ENCODE results near the gene BASP1.

The BASP1 gene

DNA sequence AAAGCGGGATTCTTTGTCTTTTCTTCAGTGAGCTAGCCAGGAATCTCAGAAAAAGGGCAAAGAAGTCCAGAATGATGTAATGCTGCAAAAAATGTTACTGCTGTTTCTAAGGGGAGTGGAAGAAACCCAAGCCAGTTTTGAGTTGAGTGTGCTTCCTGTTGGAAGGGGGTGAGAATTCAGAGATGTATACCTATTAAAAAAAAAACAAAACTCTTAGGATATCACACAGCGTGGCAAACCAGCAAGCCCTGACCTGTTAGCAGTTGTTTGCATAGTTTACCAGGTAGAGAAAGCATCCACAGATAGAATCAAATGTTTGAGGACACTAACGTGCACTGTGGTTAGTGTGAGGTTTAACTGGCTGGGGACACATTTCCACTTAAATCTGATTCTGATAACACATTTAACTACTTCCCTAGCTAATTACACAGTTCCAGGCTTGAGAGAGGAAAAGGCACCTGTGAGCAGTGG is 11.4 kb downstream of the BASP1 start:
- TF ChIP-seq, protein P1, sequence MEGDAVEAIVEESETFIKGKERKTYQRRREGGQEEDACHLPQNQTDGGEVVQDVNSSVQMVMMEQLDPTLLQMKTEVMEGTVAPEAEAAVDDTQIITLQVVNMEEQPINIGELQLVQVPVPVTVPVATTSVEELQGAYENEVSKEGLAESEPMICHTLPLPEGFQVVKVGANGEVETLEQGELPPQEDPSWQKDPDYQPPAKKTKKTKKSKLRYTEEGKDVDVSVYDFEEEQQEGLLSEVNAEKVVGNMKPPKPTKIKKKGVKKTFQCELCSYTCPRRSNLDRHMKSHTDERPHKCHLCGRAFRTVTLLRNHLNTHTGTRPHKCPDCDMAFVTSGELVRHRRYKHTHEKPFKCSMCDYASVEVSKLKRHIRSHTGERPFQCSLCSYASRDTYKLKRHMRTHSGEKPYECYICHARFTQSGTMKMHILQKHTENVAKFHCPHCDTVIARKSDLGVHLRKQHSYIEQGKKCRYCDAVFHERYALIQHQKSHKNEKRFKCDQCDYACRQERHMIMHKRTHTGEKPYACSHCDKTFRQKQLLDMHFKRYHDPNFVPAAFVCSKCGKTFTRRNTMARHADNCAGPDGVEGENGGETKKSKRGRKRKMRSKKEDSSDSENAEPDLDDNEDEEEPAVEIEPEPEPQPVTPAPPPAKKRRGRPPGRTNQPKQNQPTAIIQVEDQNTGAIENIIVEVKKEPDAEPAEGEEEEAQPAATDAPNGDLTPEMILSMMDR (IDR thresholded peaks at IDR 0.05; ENCODE audit: low read depth, low read length) = no peak
- TF ChIP-seq POLR2A (IDR thresholded peaks at IDR 0.05; ENCODE audit: extremely low read depth, insufficient read length) = no peak
- TF ChIP-seq MYC (IDR thresholded peaks at IDR 0.05; ENCODE audit: low read depth, low read length) = no peak
- TF ChIP-seq, protein P2, sequence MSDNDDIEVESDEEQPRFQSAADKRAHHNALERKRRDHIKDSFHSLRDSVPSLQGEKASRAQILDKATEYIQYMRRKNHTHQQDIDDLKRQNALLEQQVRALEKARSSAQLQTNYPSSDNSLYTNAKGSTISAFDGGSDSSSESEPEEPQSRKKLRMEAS (IDR thresholded peaks at IDR 0.05; ENCODE audit: low read depth, low read length) = no peak
- DNase-seq (ENCODE audit: low read depth) = no peak
- no peak overlapping the region for H3K4me3 ChIP-seq (ENCODE audit: low read depth, low read length)

DNA sequence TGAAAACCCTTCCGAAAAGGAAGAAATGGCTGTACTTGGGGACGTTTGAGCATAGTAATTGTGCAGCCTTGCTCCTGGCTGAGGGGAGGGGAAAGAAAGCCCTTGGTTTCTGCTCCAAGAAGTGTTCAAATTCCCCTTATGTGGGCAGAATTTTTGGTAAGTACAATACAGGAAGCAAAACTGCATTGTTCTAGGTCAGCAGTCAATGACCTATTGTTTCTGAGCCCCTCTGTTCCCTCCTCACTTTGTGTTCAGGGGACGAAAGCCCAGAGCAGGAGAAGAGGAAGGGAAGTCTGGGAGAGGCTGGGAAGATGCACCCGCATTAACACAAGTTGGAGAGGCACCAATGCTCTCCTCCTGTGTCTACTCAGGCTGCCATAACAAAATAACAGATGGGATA is 11.9 kb downstream of the BASP1 start:
- DNase-seq (ENCODE audit: low read depth) = no peak
- TF ChIP-seq MYC (IDR thresholded peaks at IDR 0.05; ENCODE audit: low read depth, low read length) = no peak
- TF ChIP-seq, protein P1 (IDR thresholded peaks at IDR 0.05; ENCODE audit: low read depth, low read length) = no peak
- no peak for TF ChIP-seq POLR2A (IDR thresholded peaks at IDR 0.05; ENCODE audit: extremely low read depth, insufficient read length)
- TF ChIP-seq, protein P2 (IDR thresholded peaks at IDR 0.05; ENCODE audit: low read depth, low read length) = no peak
- H3K4me3 ChIP-seq (ENCODE audit: low read depth, low read length) = no peak overlapping the region

GRCh38 chr5:17230191-17230590 is 12.8 kb downstream of the BASP1 start:
- TF ChIP-seq, protein P1 (IDR thresholded peaks at IDR 0.05; ENCODE audit: low read depth, low read length) = no peak
- TF ChIP-seq, protein P2 (IDR thresholded peaks at IDR 0.05; ENCODE audit: low read depth, low read length) = no peak
- TF ChIP-seq POLR2A (IDR thresholded peaks at IDR 0.05; ENCODE audit: extremely low read depth, insufficient read length) = no peak
- TF ChIP-seq MYC (IDR thresholded peaks at IDR 0.05; ENCODE audit: low read depth, low read length) = no peak
- H3K4me3 ChIP-seq (ENCODE audit: low read depth, low read length) = no peak overlapping the region
- DNase-seq (ENCODE audit: low read depth) = no peak

GRCh38 chr5:17230808-17231525 is 13.5 kb downstream of the BASP1 start:
- no peak overlapping the region for H3K4me3 ChIP-seq (ENCODE audit: low read depth, low read length)
- DNase-seq (ENCODE audit: low read depth) = no peak
- TF ChIP-seq, protein P1 (IDR thresholded peaks at IDR 0.05; ENCODE audit: low read depth, low read length) = no peak
- TF ChIP-seq MYC (IDR thresholded peaks at IDR 0.05; ENCODE audit: low read depth, low read length) (no peak), POLR2A (IDR thresholded peaks at IDR 0.05; ENCODE audit: extremely low read depth, insufficient read length) (no peak)
- TF ChIP-seq, protein P2 (IDR thresholded peaks at IDR 0.05; ENCODE audit: low read depth, low read length) = no peak

DNA sequence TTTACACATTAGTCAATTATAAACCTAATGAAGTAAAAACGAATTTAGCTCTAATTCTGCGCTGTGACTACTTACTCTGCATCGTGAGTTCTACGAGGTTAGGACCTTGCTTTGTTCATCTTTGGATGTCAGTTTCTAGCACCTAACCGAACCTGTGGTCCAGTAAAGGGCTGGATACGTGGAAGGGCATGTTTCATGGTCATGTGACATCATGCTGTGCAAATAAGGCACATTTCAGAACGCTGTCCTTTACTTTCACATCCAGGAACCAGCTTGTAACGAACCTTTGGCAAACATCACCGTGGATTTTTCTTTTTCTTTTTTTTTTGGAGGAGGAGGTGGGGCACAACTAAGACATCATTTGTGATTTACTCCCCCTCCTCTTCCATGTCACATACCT is 15.0 kb downstream of the BASP1 start:
- TF ChIP-seq, protein P2 (IDR thresholded peaks at IDR 0.05; ENCODE audit: low read depth, low read length) = no peak
- TF ChIP-seq POLR2A (IDR thresholded peaks at IDR 0.05; ENCODE audit: extremely low read depth, insufficient read length) = no peak
- TF ChIP-seq, protein P1 (IDR thresholded peaks at IDR 0.05; ENCODE audit: low read depth, low read length) = no peak
- TF ChIP-seq MYC (IDR thresholded peaks at IDR 0.05; ENCODE audit: low read depth, low read length) = no peak
- no peak overlapping the region for H3K4me3 ChIP-seq (ENCODE audit: low read depth, low read length)
- DNase-seq (ENCODE audit: low read depth) = no peak
